PC-3 (cell line): ENCODE data around the gene RAB4A.

Experiments
- EZH2phosphoT487 ChIP-seq: fragments of 300-600 bp; sonication (generic); IDR thresholded peaks from 2 replicates; pipeline ENCODE4 v1.6.1; 2018; ENCODE audit warnings: mild to moderate bottlenecking, antibody characterized with exemption, low read length, borderline replicate concordance
- TF ChIP-seq, protein P1 (sequence below): fragments of 300-600 bp; sonication (generic); conservative IDR thresholded peaks from 2 replicates; pipeline ENCODE4 v1.5.1; 2017; ENCODE audit warnings: antibody characterized with exemption, low read depth, mild to moderate bottlenecking, low read length

GRCh38 chr1:229230893-229231753, 39.8 kb upstream of the RAB4A start:
- TF ChIP-seq, protein P1, sequence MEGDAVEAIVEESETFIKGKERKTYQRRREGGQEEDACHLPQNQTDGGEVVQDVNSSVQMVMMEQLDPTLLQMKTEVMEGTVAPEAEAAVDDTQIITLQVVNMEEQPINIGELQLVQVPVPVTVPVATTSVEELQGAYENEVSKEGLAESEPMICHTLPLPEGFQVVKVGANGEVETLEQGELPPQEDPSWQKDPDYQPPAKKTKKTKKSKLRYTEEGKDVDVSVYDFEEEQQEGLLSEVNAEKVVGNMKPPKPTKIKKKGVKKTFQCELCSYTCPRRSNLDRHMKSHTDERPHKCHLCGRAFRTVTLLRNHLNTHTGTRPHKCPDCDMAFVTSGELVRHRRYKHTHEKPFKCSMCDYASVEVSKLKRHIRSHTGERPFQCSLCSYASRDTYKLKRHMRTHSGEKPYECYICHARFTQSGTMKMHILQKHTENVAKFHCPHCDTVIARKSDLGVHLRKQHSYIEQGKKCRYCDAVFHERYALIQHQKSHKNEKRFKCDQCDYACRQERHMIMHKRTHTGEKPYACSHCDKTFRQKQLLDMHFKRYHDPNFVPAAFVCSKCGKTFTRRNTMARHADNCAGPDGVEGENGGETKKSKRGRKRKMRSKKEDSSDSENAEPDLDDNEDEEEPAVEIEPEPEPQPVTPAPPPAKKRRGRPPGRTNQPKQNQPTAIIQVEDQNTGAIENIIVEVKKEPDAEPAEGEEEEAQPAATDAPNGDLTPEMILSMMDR, result no peak
- TF ChIP-seq EZH2phosphoT487, result no peak
